Hepatocyte (in vitro differentiated cells): ENCODE measurements around the gene CRABP2.

Source experiments
- CTCF ChIP-seq: fragments of 200-600 bp; sonication (generic); IDR thresholded peaks from 2 replicates; pipeline ENCODE4 v1.5.1; 2016; ENCODE audit warnings: antibody characterized with exemption, mild to moderate bottlenecking; ENCODE audit not compliant: poor library complexity
- EZH2 ChIP-seq: fragments of 200-600 bp; sonication (generic); IDR thresholded peaks from 2 replicates; pipeline ENCODE4 v1.6.1; 2016; ENCODE audit warnings: antibody characterized with exemption, mild to moderate bottlenecking, borderline replicate concordance

GRCh38 chr1:156750191-156750672 is 44.8 kb upstream of the CRABP2 start:
- TF ChIP-seq CTCF (no peak), EZH2 (no peak)
